Gastrocnemius medialis (tissue), 4 donors: ENCODE results near the gene PGS1.

ENCODE experiments used
- POLR2A ChIP-seq, 2 donors: fragments of 450-650 bp; IDR thresholded peaks; one replicate each; pipeline ENCODE4 v1.6.1; 2017; ENCODE audit warnings: antibody characterized with exemption in 2 of 2, mild to moderate bottlenecking in 2 of 2, moderate library complexity in 2 of 2
- TF ChIP-seq, protein P1 (sequence below), 5 experiments: fragments of 450-650 bp in 3 of 5; fragments of 200-600 bp in 2 of 5; sonication (generic) in 2 of 5; IDR thresholded peaks in 4 of 5; conservative IDR thresholded peaks in 1 of 5; 1 replicate in 4 of 5; 2 replicates in 1 of 5; pipeline ENCODE4 v1.5.1; 2016 to 2019; ENCODE audit warnings: antibody characterized with exemption in 5 of 5, mild to moderate bottlenecking in 3 of 5, moderate library complexity in 3 of 5

DNA sequence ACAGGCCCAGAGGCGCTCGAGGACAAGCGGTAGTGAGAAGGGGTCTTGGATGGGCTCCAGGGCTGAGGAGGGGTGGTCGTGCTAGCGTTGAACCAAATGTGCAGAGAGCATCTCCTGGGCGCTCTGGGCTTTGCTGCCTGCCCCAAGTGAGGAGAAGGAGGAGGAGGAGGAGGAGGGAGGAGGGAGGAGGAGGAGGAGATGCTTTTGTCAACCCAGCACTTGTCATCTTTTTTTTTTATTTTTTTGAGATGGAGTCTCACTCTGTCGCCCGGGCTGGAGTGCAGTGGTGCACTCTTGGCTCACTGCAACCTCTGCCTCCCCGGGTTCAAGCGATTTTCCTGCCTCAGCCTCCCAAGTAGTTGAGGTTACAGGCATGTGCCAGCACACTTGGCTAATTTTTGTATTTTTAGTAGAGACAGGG is 59.8 kb downstream of the PGS1 start:
- TF ChIP-seq, protein P1, sequence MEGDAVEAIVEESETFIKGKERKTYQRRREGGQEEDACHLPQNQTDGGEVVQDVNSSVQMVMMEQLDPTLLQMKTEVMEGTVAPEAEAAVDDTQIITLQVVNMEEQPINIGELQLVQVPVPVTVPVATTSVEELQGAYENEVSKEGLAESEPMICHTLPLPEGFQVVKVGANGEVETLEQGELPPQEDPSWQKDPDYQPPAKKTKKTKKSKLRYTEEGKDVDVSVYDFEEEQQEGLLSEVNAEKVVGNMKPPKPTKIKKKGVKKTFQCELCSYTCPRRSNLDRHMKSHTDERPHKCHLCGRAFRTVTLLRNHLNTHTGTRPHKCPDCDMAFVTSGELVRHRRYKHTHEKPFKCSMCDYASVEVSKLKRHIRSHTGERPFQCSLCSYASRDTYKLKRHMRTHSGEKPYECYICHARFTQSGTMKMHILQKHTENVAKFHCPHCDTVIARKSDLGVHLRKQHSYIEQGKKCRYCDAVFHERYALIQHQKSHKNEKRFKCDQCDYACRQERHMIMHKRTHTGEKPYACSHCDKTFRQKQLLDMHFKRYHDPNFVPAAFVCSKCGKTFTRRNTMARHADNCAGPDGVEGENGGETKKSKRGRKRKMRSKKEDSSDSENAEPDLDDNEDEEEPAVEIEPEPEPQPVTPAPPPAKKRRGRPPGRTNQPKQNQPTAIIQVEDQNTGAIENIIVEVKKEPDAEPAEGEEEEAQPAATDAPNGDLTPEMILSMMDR (IDR thresholded peaks at IDR 0.05 in 4 of 5, conservative IDR thresholded peaks at IDR 0.05 in 1 of 5) = no peak
- no peak for TF ChIP-seq POLR2A (IDR thresholded peaks at IDR 0.05)
